A673 (cell line): ENCODE measurements around the gene IPCEF1. TPM values are rescaled to one million over a fixed set of nuclear protein-coding genes. Genes with fewer than 3 reads are reported as not detected.

ENCODE experiments used
- BruUV-seq: library from RNA; stranded (reverse); fragments of 400-500 nt; replicated peaks from 2 replicates; lab custom pipeline; 2021; lab: Mats Ljungman, UMichigan
- CTCF ChIA-PET: fragments of 300-600 bp; sonication (Branson Sonifier 250); formaldehyde crosslinking; loops from one replicate; lab custom pipeline; 2022; ENCODE audit warnings: antibody characterized with exemption; lab: Charles Lee
- POLR2A ChIA-PET: fragments of 300-600 bp; sonication (Branson Sonifier 250); formaldehyde crosslinking; loops from one replicate; lab custom pipeline; 2022; ENCODE audit warnings: antibody characterized with exemption; ENCODE audit not compliant: low non-redundant PET; lab: Charles Lee
- DNase-seq: peaks from one replicate; pipeline ENCODE4 v3.0.0-alpha.2; 2015; ENCODE audit warnings: low spot score
- H3K27ac ChIP-seq: fragments of 200-600 bp; sonication (generic); 2 replicates; pipeline ENCODE4 v1.5.1; 2016; ENCODE audit warnings: mixed run types, low read depth, mild to moderate bottlenecking, mixed read lengths, antibody characterized with exemption, low read length; ENCODE audit not compliant: poor library complexity, severe bottlenecking
- H3K27me3 ChIP-seq: fragments of 200-600 bp; sonication (generic); replicated peaks from 2 replicates; pipeline ENCODE4 v1.6.1; 2017; ENCODE audit warnings: mixed run types, low read depth, mild to moderate bottlenecking, mixed read lengths, antibody characterized with exemption, low read length; ENCODE audit not compliant: insufficient read depth, poor library complexity
- H3K36me3 ChIP-seq: fragments of 200-600 bp; sonication (generic); 2 replicates; pipeline ENCODE4 v1.6.1; 2016; ENCODE audit warnings: mixed run types, mild to moderate bottlenecking, mixed read lengths, antibody characterized with exemption, low read length; ENCODE audit not compliant: insufficient read depth, poor library complexity, severe bottlenecking
- H3K4me1 ChIP-seq: fragments of 200-600 bp; sonication (generic); 2 replicates; pipeline ENCODE4 v1.6.1; 2017; ENCODE audit warnings: mixed run types, mild to moderate bottlenecking, mixed read lengths, antibody characterized with exemption, low read length; ENCODE audit not compliant: insufficient read depth, poor library complexity, severe bottlenecking
- H3K4me3 ChIP-seq: fragments of 200-600 bp; sonication (generic); 2 replicates; pipeline ENCODE4 v1.5.1; 2016; ENCODE audit warnings: low read depth, mixed run types, mild to moderate bottlenecking, mixed read lengths, low read length; ENCODE audit not compliant: poor library complexity, severe bottlenecking
- H3K9me3 ChIP-seq: fragments of 200-600 bp; sonication (generic); 2 replicates; pipeline ENCODE4 v1.6.1; 2016; ENCODE audit warnings: mixed run types, low read depth, mild to moderate bottlenecking, mixed read lengths, antibody characterized with exemption, low read length; ENCODE audit not compliant: poor library complexity, severe bottlenecking
- EZH2 ChIP-seq: fragments of 200-600 bp; sonication (generic); IDR thresholded peaks from 2 replicates; pipeline ENCODE4 v1.6.1; 2017; ENCODE audit warnings: borderline replicate concordance, low read depth, mild to moderate bottlenecking, mixed read lengths, antibody characterized with exemption, low read length; ENCODE audit not compliant: poor library complexity, severe bottlenecking
- intact Hi-C: fragments of 100-400 bp; cut with micrococcal nuclease; formaldehyde crosslinking; loops from one replicate; pipeline ENCODE4 v1.10.0; 2022; ENCODE audit not compliant: unreplicated experiment
- total RNA-seq: library from RNA; stranded (reverse); gene quantifications from 2 replicates; pipeline ENCODE4 v1.2.3, GENCODE V29; 2021
- TF ChIP-seq, protein P1 (sequence below): fragments of 300-800, 200-600 bp; sonication (generic); conservative IDR thresholded peaks from 2 replicates; pipeline ENCODE4 v1.5.1; 2017; ENCODE audit warnings: low read depth, mild to moderate bottlenecking, antibody characterized with exemption, low read length, moderate library complexity, mixed read lengths

IPCEF1 gene
- total RNA-seq, 1 experiment from 2014 or later = 1.4 TPM

DNA sequence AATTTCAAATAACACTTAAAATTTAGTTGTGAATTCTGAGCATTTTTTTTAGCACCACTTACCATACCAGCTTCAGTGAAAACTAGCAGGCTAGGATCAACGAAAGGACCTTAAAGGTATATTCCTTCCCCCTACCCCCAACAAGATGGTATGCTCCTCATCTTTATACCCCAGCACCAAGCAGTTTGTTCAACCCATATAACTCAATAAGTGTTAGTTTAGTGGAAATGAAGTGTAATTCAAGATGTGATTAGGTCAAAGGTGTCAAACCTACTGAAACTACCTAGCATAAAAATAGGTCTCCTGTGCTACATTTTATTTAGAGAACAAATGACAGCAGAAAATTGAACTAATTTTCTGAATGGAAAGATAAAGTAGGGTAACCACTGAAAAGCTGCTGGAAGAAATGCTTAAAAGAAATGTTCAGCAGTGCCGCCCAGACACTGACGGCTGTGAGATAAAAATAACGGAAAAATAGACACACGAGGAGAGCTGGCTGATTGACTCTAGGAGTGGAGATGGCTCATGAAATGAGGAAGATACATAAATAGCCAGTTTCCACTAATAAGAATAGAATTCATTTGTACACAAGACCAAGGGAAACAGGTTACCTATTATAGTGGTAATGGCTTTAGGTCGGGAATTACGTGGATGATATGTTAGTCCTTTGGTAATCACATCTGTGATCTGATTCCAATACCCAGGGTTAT is 94.8 kb downstream of the IPCEF1 start:
- TF ChIP-seq, protein P1, sequence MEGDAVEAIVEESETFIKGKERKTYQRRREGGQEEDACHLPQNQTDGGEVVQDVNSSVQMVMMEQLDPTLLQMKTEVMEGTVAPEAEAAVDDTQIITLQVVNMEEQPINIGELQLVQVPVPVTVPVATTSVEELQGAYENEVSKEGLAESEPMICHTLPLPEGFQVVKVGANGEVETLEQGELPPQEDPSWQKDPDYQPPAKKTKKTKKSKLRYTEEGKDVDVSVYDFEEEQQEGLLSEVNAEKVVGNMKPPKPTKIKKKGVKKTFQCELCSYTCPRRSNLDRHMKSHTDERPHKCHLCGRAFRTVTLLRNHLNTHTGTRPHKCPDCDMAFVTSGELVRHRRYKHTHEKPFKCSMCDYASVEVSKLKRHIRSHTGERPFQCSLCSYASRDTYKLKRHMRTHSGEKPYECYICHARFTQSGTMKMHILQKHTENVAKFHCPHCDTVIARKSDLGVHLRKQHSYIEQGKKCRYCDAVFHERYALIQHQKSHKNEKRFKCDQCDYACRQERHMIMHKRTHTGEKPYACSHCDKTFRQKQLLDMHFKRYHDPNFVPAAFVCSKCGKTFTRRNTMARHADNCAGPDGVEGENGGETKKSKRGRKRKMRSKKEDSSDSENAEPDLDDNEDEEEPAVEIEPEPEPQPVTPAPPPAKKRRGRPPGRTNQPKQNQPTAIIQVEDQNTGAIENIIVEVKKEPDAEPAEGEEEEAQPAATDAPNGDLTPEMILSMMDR = no peak
- TF ChIP-seq EZH2 = no peak
- intact Hi-C loops = no loop called here
- Histone ChIP-seq H3K4me1 (no peaks in the 10 kb centered on the region), H3K27me3 (no peaks in the 10 kb centered on the region), H3K27ac (no peak overlapping the region), H3K36me3 (no peaks in the 10 kb centered on the region), H3K9me3 (no peaks in the 10 kb centered on the region), H3K4me3 (no peak overlapping the region)
- POLR2A ChIA-PET = no interaction called here
- CTCF ChIA-PET = no interaction called here
- DNase-seq = no peak
- no TSS peak for BruUV-seq

DNA sequence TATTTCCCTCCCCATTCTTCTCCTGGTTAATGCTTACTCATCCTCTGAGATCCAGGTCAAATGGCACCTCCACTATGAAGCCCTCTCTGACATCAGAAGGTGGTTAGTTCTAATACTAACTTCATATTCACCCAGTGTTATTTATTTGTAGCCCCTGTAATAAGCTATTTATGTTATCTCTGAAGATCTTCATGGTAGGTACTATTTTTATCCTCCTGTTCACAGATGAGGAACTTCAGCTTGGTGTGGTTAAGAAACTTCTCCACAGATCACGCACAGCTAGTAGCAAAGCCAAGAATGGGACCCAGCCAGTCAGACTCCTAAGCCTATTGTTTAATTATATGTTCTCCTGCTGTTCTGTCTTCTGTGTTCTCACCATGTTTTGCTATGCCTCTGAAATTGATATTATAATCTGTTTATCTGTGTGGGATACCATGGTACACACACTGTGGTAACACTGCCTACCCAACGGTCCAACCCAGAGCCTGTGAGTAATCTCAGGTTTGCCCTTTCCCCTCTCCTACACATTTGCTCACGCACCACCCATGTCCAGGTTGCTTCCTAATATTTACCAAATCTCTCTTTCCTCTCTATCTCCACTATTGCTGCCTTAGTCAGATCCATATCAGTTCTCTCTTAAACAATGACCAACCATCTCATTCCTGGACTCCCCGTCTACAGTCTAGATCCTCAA is 98.4 kb downstream of the IPCEF1 start:
- DNase-seq = no peak
- ChIA-PET POLR2A (no interaction called here), CTCF (no interaction called here)
- Histone ChIP-seq H3K4me3 (no peak overlapping the region), H3K4me1 (no peaks in the 10 kb centered on the region), H3K27me3 (no peaks in the 10 kb centered on the region), H3K27ac (no peak overlapping the region), H3K36me3 (no peaks in the 10 kb centered on the region), H3K9me3 (peaks cover 7% of the 10 kb centered on the region)
- TF ChIP-seq, protein P1 = no peak
- no peak for TF ChIP-seq EZH2
- no TSS peak for BruUV-seq
- intact Hi-C loops = no loop called here

DNA sequence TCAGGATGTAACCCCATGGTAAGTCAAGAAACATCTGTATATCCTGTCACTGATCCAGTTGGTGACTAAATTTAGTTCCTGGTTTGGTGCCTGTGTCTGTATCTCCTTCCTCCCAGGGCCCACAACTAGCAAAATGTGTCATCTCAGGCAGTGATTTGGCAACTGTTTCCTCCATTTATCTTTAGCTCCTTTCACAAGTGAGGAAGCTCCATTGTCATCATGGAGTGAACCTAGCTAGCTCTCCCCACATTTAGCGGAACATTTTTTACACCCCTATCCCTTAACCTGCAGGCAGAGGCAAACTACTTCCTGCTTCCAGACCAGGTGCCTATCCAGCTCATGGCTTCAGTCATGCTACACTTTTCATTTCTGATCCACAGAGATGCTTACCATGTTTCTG is 99.5 kb downstream of the IPCEF1 start:
- Histone ChIP-seq H3K27me3 (no peaks in the 10 kb centered on the region), H3K4me3 (no peak overlapping the region), H3K4me1 (no peaks in the 10 kb centered on the region), H3K9me3 (peaks cover 7% of the 10 kb centered on the region), H3K36me3 (no peaks in the 10 kb centered on the region), H3K27ac (no peak overlapping the region)
- TF ChIP-seq, protein P1 = no peak
- TF ChIP-seq EZH2 = no peak
- BruUV-seq = no TSS peak
- POLR2A ChIA-PET = no interaction called here
- no peak for DNase-seq
- intact Hi-C loops = no loop called here
- CTCF ChIA-PET = no interaction called here
